Daoy (cell line): Measurements from ENCODE around the gene KLF6. TPM values are rescaled to one million over a fixed set of nuclear protein-coding genes. Genes with fewer than 3 reads are reported as not detected.

Source experiments
- DNase-seq: peaks from one replicate; pipeline ENCODE4 v3.0.0-alpha.2; 2015; ENCODE audit warnings: low read depth
- total RNA-seq: library from RNA; depleted of rRNA; stranded (reverse); fragments of >200 nt; shearing (Covaris generic); gene quantifications from 2 replicates; pipeline ENCODE4 v1.2.3, GENCODE V29; 2014

Gene KLF6
- total RNA-seq, 1 experiment from 2014 or later: 11.6 TPM

DNA sequence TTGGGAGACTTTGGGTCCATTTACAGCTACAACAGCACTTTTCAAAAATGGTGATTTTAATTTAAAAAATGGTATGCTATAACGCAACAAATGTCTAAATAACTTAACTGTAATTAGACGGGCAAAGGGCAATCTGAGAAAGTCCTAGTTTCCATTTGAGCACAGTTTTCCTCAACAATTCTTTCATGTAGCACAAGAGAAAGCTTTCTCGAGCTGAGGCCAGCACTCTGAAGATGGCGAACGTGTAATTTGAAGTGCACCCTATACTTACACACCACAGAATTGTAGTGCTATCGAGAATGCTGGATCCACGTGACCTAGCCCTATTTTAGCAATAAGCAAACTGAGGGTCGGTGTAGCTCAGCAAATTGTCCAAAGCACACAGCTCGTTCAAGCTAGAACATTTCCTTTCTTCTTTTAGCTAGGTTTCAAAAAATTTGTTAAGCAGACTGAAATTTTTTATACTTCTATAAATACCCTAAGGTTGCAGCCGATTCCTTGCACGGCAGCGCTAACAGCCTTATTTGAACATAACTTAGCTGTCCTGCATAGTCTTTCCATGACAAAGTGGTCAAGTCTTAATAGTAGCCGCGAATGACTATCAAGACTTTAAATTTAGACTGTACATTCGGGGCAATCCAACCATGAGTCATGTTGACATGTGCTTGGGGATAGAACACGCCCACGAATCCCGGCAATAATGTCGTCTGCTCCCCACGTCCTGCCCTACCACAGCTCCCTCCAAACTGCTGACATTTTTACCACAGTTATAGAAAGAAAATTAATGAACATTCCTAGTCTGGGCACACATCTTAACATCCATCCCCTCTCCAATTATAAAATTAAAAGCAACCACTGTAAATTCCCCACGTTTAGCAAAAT is 10.0 kb downstream of the KLF6 start:
- peak; percentile 82 for DNase-seq

DNA sequence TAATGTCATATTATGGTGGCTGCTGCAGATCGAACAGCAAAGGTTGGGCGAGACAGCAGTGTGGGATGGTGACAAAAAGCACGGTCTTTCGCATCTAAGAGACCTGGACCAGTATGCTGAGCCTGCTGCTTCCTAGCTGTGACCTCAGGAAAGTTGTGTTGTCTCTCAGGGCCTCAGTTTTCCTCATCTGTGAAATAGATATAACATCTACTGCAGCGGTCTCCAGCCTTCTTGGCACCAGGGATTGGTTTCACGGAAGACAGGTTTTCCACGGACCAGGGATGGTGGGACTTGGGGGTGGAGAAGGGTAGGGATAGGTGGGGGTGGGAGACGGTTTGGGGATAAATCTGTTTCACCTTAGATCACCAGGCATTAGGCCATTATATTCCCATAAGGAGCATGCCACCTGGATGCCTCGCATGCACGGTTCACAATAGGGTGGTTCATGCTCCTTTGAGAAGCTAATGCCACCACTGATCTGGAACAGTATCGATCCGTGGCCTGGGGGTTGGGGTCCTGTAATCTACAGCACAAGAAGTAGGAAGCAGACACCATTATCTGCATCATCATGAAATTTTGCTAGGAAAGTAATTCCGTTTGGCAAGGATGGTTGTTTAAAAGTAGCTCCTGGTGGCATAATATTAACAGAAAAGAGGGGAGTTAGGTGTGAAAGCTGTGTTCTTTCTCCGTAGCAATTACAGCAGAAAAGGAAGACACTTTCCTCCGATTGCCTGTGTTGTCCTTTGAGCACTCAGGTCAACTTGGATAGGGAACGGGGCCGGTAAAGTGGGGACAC is 10.8 kb downstream of the KLF6 start:
- no peak for DNase-seq

DNA sequence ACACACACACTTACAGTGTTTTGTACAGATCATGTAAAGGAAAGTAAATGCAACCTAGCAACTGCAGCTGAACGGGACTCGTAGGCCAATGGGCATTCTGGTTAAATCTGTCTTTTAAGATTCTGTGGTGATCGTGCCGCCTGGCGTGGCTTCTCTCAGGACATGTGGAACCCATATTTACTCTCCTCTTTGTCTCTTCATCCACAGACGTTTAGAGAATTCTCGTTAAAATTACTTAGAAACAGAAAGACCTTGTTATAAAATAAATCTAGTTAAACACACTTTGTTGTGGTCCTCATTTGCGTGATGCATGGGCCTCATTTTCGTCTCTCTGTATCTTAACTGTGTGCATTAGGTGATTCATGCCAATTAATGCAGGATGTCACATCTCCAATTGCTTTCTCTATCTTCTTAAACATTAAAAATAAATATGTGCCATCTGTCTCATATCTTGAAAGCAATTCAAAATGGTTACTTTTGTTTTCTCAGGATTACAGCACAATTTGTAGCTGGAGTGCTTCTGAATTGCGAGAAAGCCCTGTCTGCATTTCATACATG is 11.5 kb downstream of the KLF6 start:
- DNase-seq: no peak

DNA sequence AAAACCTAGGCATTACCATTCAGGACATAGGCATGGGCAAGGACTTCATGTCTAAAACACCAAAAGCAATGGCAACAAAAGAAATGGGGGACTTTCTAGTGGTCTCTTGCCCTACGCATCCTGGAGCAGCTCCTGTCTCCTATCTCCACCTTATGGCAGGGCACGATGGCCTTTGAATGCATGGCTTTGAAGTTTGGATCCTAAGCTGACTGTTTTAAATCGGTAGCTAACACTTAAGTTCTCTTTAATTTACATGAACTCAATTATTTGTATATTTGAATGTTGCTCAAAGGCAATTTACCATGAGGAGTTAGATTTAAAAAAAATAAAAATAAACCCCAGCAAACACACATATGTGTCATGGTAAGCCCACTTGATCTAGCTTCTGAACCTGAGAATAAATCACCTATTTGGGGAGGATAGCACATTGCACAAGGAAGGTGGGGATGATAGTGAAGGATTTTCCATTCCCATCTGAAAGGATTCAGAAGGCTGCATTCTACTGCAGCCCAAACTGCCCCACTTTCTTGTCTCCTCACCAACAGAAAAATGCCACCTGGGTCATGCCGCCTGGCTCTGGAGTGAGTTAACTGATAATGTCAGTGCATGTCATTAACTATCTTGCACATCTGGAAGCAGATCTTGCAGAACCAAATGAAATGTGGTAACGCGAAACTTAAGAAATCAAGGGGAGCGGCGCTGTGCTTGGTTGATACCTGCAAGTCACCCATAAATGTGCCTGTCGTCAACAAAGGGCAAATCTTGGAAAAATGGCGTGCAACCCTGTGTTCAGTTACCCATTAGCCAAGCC is 12.4 kb downstream of the KLF6 start:
- no peak for DNase-seq

DNA sequence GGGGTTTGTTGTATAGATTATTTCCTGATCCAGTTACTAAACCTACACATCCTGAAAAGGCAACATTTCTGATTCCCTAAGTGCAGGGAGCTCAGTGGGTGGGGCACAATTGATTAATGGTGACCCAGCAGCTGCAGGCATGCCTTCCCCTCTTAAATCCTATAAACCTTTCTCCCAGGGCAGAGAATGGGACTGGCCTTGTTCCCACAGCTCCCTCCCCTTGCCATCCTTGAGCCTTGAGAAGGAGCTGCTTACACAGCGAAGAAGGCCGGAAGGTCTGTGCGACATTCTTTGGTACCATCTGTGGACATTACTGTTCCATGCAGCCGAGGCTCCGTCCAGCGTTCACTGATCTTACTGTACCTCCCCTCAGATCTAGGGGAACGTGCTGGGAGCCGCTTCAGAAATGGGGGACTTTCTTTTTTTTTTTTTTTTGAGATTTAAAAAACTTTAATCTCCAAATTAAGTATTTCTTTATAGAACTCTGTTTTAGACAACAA is 14.3 kb downstream of the KLF6 start:
- no peak for DNase-seq

DNA sequence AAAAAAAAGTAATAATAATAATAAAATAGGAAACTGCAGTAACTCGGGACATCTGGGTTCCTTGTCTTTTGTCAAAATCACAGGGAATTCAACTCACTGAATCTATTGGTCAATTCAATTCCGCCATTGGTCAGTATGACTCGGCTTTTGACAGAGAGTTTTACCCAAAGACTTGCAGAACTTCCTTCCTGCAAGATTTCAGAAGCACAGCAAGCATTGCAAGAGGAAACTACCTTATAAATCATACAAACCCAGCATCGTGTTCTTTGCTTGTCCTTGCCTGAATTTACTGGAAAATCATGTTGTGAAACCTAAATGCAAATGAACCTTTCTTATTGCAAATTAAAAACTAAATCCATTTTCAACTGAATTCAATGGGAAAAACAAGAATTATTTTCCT is 15.5 kb downstream of the KLF6 start:
- no peak for DNase-seq

DNA sequence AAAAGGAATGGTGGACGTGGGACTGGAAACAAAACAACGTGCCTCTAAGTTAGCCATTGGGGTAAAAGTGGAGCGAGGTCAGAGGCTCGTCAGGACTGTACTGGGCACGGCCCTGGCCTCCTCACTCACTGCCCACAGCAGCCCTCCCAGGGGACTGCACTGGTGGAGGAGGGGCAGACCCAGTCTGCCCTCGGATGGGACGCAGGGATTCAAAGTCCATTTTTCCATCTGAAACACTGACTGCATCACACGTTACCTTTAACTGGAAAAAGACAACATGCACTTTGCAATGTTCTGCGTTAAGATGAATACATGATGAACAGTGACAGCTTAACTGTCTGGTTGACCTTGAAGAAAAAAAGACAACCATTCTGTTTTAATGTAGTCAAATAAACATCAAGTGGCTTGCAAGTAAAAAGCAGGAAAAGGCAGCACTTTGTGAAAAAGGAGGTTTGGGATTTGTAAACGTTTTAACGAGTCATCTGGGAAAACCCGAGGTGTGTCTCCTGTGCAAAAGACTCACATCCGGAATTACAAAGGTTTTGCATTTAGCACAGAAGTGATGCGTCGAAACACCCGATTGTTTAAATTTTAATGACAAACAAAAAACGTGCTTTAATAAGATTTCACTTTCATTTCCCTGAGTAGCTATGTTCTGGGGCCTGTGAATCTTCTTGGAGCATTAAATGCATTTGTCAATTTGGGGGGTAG is 18.8 kb downstream of the KLF6 start:
- peak; percentile 59 for DNase-seq

DNA sequence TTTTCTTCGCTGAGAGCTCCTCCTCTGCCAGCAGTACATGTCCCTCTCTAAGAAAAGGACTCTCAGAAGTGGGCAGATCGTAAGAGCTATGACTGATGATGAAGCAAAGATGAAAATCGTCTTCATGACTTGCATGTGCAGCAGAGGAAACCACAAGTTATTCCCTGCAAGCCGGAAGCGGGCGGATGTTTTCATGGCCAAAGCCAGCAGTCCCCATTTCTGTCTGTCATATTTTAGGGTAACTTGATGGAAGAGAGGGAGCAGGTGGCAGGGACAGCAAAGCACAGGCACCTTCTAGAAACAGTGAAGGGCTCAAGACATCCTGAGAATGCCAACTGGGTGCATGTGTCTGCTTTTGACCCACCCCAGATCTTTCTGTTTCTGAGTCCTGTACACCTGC is 19.9 kb downstream of the KLF6 start:
- peak; percentile 63 for DNase-seq

DNA sequence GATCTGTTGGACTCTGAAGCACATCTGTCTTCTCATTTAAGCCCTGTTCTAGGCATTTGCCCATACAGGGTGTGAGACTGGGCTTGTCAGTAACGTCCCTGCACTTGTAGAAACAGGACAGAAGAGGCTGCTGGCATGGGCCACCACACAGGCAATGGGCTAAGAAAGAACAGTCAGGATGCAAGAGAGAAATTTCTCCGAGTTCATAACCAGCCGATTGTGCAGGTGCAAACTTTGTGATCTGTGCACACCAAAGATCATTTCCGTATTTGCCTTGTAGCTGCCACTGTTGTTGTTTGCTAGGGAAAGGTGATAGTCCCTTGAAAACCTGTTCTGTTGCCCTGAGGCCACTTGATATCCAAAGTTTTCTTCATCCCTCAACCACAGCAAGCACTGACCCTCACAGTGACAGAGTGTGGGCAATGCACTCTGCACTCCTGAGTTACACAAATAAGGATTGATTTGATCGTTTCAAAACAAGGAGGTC is 20.3 kb downstream of the KLF6 start:
- DNase-seq: no peak

DNA sequence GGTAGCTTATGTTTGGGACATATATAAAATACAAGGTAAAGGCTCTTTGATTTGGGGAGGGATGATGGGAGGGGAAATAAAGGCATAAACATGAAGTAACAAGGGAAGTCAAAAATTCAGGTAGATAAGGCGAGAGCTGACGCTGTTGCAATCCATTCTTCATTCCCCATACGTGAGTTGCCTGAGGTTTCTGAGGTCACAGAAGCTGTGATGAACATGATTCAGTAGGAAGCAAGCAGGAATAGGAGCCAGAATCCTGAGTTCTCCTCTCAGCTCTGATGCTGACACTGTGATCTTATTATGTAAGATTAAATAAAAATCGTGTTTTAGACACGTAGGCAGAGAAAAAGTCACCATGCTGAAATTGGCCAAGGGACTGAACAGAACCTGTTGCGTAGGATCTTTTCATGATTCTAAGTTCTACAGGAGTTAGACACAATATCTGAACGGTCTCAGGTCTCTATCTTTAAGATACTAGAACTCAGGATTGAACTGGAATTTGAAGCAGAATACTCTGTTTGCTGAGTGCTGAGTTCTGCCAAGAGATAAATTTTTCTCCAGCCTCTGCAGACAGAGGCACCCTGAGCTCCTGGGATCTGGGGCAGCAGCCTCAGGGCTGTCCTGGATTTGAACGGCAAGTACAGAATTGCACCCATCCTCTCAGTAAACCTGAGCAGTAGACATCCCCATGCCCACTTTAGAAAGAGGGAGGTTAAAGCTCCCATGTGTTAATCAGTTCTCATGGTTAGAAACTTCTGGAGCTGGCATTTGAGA is 21.0 kb downstream of the KLF6 start:
- peak; percentile 78 for DNase-seq

DNA sequence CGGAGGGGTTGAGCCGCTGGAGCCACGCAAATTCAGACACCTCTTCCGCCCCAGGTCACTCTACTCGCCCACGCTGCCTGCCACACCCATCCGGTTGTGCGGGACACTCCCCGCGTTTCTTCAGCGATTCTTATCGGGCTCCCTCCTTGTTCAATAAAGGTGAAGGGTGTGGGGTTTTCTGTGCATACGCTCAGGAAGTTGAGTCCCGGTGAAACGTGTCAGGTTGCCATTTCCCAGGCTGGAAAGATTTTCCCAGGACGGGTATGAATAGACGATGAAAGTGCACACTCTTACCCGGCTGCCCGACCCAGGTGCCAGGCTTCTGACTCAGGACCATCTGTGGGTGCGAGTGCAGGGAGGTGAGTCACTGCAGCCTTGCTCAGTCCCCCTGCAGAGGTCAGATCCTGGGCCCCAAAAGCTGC is 22.0 kb downstream of the KLF6 start:
- DNase-seq: peak; percentile 94

DNA sequence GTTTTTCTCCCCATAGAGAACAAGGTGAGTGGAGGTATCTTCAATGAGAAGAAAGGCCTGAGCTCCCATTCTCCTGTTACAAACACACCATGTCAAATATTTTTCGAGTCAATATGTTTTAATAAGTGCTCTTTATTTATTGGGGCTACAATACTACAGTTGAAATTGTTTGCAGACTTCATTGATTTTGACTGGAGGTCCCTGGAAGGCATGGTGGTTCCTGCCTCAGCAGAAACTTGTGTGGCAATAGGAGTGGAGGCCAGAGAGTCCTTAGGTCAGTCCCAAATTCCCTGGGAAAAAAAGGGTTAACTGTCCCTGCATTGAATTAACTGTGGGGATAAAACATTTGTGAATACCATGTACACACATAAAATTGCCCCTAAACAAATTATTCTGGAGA is 22.7 kb downstream of the KLF6 start:
- DNase-seq: no peak

DNA sequence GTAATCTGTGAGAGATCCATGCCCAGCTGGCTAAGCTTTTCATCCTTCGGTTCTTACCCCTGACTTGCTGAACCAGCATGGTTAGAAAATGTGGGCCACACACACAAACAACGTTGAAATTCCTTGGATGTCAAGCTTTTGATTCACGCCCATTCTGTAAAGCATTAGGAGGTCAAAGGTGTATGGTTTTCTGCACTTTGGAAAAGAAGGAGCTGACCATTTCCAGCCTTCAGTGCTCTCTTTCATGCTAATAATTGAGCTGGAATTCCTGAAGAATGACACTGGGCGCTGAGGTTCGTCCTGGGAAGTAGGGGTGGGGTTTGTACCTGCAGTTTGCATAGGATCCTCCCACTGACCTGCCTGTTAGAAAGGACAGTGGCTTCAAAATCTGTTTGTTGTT is 23.1 kb downstream of the KLF6 start:
- DNase-seq: peak; percentile 51

DNA sequence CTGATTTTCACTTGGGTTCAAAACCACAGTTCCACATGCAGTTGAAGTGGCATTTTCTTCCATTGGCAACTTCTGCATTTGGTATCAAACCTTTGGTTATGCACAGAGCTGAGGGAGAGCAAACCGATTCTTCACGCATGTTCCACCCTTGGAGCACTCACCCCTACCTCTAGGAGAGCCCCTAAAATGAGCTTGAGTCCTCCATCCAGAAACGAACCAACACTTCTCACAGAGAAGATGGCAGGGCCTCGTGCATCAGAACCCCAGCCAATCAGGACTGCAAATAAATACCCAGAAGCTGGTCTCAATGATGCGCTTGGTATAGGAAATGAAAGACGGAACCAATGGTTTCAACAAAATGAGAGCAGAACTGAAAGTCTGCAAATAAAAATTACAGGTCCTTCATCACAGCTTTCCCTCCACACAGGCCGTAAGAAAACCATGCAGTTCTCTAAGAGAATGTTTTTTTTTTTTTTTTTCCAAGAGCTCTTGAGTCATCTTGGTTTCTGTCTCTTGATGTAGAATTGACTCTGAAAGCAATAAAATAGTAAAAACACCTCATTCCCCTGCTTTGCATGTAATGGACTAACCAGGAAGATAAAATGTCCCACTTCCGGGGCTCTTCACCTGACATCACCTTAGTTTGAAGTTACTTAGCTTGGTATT is 23.9 kb downstream of the KLF6 start:
- no peak for DNase-seq

DNA sequence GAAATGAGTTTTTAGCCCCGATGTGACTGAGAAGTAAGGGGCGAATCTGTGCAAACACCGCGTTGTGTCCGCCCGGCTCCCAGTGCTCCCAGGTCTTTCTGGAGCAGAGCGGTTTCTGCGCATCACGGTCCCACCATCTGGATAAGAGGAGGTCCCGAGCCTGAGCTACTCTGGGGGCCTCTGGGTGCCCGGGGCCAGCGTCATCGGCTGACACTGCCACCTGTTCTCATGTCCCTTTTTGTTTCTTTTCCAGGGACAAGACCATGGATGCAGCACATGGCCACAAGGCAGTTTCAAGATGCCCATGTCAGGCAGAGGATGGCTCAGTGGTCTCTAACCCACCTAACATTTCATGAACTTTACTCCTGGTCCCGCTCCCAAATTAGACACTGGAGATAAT is 24.9 kb downstream of the KLF6 start:
- DNase-seq: no peak

DNA sequence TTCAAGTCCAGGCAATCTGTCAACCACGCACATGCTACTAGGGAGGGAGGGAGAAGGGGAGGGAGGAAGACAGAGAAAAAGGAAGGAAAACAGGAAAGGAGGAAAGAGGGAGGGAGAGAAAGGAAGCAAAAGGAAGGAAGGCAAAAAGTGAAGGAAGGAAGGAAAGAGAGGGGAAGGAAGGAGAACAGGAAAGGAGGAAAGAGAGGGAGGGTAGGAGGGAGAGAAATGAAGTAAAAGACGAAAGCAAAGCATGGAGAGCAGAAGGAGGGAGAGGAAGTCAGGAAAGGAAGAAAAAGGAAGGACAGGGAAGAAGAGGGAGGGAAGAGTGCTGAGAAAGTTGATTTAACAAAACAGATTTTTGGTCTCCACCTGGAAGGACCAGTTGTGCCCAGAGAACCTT is 25.6 kb downstream of the KLF6 start:
- DNase-seq: no peak

DNA sequence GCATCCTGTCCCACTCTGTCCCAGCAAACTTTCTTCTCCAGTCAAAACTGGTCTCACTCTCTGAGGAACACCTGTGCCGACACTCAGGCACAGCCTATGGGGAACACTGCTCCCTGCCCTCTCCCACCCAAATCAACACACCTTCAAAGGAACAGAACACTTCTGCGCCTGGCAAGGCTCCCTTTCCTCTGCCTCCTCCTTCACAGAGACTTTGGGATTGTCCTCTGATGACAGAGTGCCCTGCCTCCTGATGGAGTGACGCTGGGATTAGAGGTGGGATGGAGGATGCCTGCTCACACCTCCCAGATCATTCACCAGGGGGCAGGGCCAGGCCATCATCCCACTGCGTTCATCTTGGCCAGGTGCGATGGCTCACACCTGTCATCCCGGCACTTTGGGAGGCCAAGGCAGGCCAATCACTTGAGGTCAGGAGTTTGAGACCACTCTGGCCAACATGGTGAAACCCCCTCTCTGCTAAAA is 26.5 kb downstream of the KLF6 start:
- DNase-seq: no peak

DNA sequence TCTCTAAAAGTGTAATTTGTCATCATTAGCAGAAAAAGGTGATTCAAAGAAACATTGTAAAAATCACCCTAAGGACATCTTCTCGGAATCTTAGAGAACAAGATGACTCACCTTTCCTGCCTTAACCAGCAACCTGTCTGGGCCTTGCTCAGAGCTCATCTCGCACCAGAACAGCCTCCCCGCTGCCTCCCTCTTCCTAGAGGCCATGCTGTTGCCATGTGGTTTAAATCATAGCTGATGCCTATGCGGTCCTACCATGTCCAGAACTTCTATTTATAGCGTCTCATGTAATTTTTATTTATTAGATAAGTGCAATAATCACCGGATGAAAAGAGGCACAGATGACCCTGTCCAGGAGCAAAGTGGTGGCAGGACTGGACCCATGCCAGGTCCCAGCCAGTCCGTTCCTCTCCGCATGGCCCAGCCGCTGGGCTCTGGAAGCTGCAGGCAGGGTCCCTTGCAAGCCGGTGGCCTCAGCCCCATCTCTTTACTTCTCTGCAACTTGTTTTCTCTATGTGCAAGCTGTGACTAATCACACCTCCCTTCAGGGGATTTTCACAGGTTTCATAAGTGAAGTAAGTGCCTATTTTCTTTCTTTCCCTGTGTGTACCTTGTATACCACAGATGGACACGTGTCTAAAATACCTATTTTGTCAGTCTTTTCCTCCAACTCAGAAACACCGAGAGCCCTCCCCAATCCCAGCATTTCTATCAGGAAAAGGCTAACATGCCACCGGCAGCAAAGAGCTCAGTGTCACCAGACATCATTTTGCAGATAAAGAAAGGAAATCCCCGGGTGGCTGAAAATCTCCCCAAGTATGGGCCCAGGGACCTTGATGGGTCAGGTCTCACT is 27.1 kb downstream of the KLF6 start:
- peak; percentile 54 for DNase-seq
